ENCODE data around the gene FGF12.

- TF ChIP-seq SIN3A (IDR thresholded peaks at IDR 0.05; ENCODE audit: borderline replicate concordance, insufficient read depth, low read length) (no peak), POLR2AphosphoS5 (IDR thresholded peaks at IDR 0.05; ENCODE audit: low read depth, low read length) (no peak), TAF1 (IDR thresholded peaks at IDR 0.05; ENCODE audit: borderline replicate concordance, insufficient read depth, low read length) (no peak), REST (IDR thresholded peaks at IDR 0.05; ENCODE audit: insufficient read depth in 1 of 2, low read depth in 2 of 2, low read length in 2 of 2) (no peak)
Observed at GRCh38 chr3:192408647-192409200, 318.6 kb downstream of the FGF12 start.
